NCI-H146 (cell line): ENCODE data around the gene ASB2.
A peak's percentile ranks its signal among the peaks of the same experiment; 100 is the strongest.

Source experiments
- DNase-seq: peaks from one replicate; lab custom pipeline; 2025; lab: John Stamatoyannopoulos, UW

ASB2 gene

DNA sequence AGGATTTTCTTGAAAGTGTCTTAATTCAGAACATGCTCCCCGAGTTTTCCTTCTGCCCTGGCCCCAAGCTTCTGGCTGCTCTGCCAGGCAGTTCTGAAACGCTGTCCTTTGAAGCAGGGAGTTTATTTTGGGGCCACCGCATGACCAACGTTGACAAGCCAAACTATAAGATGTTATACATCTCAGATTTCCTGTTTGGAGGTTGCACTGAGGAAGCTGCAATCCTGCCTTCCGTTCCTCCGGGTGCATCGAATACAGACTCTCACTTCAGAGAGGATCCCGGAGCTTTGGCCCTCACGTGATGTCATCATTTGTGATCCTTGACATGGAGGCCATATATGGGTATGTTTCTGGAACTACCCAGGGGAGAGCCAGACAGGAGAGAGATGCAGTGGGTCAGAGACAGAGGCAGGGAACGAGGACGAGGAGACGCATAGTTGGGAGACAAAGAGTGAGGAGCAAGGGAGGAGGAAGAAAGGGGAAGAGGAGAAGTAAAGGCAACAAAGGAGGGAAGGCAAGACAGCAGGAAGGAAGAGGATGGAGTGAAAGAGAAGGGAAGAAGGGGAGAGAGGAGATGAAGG, at the start of gene ASB2:
ASB2 (minus strand) TSS at position 94 of the 581 bp plus-strand sequence. CDS start 12,031 bp downstream, outside the sequence.
- no peak for DNase-seq

- no peak for DNase-seq
Observed at GRCh38 chr14:94025720-94026119, 49.4 kb upstream of the ASB2 start.

DNA sequence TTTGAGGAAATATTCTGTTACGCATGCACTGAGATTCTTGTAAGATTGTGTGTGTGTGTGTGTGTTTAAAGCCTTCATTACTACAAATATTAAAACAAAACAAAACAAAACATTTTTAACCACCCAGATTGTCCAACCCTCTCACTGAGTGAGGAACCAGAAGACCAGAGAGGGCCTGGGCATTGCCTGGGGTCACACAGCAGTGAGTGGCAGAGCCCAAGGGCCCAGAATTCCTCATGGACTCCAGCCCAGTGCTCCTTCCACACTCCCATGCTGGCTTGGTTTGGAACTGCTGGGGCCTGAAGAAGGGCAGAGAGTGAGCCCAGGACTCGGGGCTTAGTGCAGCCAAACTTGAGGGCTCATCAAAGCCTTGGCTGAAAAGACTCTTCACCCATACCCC, 48.2 kb upstream of the ASB2 start:
- no peak for DNase-seq

DNA sequence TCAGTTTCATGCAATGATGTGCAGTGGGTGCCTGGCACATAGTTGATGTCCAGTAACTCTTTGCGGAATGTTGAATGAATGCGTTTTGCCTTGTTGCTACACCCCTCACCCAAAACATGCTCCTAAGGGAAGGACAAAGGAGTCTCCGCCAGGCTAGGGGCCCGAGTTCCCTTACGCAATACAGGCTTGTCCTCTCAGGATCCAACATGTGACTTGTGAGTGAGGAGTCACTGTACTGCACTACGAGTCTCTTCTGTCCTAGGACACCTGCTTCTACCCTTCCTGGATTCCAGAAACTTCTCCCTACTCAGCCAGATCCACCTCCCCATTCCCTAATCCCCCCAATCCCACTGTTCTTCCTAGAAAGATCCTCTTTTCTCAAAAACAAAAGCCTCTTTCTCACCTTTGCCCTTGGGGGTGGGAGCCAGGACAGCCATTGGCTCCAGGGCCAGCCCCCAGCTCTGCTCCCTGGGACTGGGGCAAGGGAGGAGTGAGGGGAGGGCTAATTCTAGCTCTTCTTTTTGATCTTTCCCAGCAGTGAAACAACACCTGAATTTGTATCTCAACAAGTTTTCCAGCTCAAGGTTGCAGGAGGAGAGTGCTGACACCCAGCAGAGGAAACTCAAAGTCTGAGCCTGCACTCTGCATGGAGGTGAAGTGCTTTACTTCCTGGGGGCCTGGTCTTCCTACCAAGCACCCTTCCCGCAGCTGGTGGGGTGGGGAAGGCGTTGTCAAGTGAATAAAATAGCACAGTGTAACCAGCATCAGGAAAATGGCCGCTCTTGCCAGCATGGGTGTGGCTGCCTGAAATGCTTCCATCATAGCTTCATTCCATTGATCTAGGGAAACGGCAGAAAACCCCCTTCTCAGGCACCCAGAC, 46.4 kb upstream of the ASB2 start:
- no peak for DNase-seq

DNA sequence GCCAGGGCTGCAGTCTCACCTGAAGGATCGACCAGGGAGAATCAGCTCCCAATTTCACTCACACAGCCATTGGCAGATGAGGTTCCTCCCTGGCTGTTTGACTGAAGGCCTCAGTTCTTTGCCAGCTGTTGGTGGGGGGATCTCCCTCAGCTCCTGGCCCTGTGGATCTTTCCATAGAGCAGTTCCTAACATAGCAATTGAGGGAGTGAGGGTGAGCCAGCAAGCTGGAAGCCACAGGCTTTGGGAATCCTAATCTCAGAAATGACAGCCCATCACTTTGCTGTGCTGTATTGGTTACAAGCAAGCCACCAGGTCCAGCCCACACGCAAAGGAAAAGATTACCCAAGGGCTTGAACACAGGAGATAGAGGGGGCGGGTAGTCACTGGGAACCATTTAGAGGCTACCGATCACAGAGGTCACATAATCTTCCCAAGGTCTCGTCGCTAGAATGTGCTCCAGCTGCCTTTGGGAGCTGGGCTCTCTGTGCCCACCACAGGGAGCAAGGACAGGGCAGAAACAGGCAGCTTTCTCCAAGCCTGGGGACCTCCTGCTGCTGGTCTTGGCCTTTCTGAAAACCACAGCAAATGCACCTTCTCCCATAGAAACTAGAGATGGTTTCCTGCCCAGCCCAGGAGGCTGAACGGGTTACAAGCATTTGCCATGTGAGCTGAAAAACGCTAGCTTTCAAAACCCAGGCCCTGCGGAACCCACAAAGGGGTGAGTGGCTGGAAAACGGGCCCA, 45.2 kb upstream of the ASB2 start:
- DNase-seq = no peak

- DNase-seq = no peak
Observed at GRCh38 chr14:94021001-94021400, 44.6 kb upstream of the ASB2 start.

DNA sequence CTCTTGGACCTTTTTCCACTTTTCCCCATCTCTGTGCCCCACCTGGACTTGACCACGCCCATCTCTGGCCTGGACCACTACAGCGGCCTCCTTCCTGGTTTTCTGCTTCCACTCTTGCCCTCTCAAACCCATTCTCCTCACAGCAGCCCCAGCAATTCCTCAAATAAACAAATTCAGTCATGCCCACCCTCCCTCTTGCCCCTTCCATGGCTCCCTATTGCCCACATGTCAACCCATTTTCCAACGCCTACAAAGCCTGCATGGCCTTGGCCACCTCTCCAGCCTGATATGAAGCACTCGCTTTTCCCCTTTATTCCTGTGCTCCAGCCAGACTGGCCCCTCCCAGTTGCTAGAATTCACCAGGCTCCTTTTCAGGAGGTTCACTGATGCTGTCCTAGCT, 43.9 kb upstream of the ASB2 start:
- no peak for DNase-seq

GRCh38 chr14:94019329-94019728, 43.0 kb upstream of the ASB2 start:
- DNase-seq = no peak

- DNase-seq = no peak
Observed at GRCh38 chr14:94018308-94018707, 41.9 kb upstream of the ASB2 start.

DNA sequence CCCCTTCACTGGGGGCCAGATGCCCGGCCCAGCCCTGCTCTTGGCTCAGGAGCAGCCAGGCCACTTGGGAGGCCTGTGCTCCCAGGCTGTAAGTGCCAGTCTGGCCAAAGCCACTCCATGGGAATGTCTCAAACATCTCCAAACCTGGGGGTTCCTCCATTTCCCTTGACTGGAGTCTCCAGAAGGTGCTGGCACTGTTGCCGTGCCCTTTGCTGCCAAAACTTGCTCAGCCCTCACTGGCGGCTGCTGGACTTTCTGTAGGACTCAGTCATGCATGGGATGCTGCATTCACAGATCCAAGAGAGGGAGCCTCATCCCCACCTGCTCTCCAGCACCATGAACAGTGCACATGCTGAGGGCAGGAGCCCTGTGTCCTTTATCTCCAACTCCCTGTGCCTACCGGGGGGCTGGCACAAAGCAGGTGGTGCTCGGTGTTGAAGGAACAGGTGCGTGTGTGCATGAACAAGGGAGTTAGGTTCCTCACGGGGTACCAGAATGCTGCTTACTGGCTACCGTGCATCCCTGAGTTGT, 40.1 kb upstream of the ASB2 start:
- DNase-seq = no peak

- no peak for DNase-seq
Observed at GRCh38 chr14:94015223-94015622, 38.9 kb upstream of the ASB2 start.

DNA sequence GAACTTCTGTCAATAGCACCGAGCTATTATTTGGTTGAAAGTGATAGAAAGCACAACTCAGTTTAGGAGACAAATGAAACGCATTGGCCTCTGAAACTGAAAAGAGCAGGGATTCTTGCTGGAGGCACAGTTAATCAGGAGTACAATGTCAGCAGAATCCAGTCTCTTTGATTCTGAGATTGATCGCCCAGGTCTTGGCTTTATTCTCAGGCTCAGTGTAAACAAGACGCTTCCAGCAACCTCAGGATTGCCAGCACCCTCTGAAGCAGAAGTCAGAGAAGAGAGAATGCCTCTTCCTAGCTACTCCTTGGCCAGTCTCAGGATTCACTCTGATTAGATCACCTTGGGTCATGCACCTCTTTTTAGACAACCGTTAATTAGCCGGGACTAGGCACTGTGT, 38.0 kb upstream of the ASB2 start:
- DNase-seq = no peak

DNA sequence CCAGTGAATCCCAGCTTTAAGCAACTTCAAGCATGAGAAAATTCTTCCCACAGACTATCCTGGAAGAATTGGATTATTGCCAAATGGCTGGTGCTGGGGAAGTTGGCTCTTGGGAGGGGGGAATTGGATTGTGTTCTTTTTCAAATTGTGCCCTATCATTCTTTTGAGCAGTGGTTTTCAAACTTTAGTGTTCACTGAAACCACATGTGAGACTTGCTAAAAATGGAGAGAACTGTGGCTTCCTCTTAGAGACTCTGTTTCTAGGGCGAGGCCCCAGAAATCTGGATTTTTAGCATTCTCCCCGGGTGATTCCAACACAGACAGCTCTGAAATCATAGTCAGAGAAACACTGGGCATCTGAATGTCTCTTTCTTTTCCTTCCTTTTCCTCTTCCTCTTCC, 35.4 kb upstream of the ASB2 start:
- DNase-seq = no peak

- no peak for DNase-seq
Observed at GRCh38 chr14:94010625-94011024, 34.3 kb upstream of the ASB2 start.

- no peak for DNase-seq
Observed at GRCh38 chr14:94009767-94010166, 33.4 kb upstream of the ASB2 start.

DNA sequence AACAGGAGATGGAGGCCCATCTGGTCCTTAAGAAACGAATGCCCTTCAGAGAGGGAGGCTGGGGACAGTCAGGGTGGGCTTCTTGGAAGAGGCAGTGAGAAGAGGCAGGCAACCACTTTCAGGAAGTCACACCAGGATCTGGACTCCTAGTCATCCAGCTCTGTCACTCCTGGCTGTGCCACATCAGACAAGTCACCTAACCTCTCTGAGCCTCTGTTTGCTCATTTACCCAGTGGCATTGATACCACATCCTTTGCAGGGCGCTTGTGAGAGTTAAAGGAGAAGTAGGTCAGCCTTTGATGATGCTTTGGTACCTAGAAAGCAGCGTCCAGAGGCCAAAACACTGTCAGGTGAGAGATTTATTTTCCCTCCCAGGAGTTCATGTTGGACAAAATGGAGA, 31.9 kb upstream of the ASB2 start:
- DNase-seq = no peak

DNA sequence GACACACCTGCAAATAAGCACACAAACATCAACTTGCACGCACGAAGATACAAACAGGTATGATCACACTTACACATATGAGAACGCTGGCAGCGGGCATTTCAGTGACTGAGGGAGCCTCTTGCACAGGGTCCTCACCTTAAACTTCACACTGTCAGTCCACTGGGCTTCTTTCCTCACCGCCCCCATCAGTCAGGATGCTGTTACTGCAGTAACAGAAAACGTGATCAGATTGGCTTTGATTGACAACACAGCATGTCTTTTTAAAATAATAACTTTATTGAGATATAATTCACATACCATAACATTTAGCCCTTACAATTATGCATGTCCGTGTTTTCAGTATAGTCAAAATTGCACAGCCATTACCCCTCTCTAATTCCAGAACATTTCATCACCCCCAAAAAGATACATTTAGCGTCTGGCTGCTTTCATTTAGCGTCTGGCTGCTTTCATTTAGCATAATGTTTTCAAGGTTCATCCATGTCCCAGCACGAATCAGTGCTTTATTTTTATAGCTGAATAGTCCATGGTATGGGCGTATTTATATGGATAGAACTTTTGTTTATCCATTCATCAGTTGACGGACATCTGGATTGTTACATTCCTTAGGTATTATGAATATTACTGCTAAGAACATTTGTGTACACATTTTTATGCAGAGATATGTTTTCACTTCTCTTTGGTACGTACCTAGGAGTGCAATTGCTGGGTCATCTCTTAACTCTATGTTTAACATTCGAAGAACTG, 29.1 kb upstream of the ASB2 start:
- no peak for DNase-seq

DNA sequence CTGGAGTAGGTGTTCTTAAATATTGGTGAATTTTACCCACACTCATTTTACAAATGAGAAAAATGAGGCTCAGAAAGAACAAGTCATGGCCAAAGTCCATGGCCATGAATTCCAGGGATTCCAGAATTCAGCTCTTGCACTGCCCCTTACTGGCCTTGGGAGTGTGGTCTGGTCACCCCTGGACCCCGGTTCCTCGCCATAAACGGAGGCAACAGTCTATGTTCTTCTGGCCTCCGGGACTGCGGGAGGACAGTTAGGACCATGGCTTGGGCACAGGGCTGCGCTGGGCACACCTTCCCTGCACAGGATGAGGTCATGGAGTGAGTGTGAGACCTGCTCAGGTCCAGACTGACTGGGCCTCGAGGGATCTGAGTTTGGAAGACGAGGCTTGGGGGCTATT, 27.6 kb upstream of the ASB2 start:
- DNase-seq = no peak

GRCh38 chr14:94003397-94003796, 27.0 kb upstream of the ASB2 start:
- no peak for DNase-seq

DNA sequence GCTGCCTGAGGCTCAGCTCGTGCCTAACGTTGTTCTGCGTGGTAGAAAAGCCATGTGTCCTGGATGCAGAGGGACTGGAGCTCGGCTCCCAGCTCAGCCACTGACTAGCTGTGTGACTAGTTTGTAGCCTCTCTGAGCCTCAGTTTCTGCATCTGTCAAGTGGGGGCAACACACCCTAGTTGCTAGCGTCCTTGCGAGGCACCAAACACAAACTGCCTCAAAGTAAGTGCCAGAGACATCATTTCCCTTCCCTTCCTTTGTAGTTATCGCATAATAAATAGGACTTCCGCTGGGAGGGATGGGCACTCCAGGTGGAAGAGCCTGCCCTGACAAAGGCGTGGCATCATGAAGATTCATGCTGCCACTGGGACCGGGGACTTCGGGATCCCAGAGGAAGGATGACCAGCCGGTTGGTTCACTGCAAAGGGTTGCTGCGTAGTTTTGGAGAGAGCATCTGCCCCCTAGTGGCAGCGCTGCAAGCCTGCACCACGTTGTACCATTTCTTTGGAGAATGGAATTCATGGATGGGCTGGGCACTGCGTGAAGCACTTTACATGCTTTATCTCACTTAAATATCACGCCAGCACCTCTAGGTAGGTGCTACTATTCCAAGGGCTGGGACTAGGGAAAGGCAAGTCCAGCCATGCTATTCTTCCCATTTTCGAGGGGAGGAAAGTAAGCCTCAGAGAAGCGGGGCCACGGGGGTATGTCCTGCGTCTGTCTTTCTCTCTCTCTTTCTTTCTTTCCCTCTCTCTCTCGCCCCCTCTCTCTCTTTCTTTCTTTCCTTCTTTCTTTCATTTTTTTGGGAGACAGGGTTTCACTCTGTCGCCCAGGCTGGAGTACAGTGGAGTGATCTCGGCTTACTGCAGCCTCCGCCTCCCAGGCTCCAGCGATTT, 25.4 kb upstream of the ASB2 start:
- DNase-seq = peak; percentile 46

DNA sequence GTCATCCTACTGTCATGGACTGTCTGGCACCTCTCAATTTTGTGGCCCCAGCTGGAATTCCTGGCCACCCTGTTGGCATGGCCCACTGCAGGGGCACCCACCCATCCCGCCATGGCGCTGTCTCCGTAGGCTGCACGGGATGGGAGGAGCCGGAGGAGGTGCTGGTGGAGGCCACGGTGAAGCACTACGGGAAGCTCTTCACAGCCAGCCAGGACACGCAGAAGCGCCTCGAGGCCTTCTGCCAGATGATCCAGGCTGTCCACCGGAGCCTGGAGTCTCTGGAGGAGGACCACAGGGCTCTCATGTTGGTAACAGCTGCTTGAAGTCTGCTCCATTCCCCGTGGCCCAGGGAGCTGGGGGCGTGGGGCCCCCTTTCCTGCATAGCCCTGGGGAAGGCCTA, 24.6 kb upstream of the ASB2 start:
- no peak for DNase-seq
